GM12892 (cell line): Measurements from ENCODE around the gene AP4M1.

Experiments used
- POLR2AphosphoS5 ChIP-seq: IDR thresholded peaks from 2 replicates; pipeline ENCODE4 v1.6.1; 2011; ENCODE audit warnings: low read depth, low read length, control low read depth
- TAF1 ChIP-seq: IDR thresholded peaks from 2 replicates; pipeline ENCODE4 v1.6.1; 2011; ENCODE audit warnings: low read depth, mild to moderate bottlenecking, control low read depth, low read length, borderline replicate concordance

DNA sequence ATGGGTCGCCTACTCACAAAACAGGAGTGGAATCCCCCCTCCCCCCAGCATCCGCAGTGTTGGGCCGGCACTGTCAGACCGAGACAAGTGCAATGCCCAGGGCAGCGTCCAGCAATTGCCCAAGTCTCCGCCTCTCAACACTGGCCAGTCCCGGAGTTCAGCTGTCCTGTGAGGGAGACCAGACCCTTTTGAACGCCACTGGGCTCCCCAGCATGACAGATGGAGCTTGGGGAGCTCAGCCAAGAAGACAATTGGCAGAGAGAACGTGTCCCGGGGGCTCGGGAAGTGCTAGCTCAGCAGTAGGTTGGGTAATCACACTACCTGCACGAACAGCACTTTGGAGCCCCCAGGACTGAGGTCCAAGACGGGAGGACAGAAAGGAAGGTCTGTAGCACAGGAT lies 7.9 kb upstream of the AP4M1 start:
- TF ChIP-seq TAF1 (no peak), POLR2AphosphoS5 (0 out of 2 replicates have a peak, but pooled peaks have one; percentile 17)
